ENCODE results near the gene BBX. TPM values are rescaled to one million over a fixed set of nuclear protein-coding genes. Genes with fewer than 3 reads are reported as not detected.
A peak's percentile ranks its signal among the peaks of the same experiment; 100 is the strongest.

Gene BBX
- total and polyA plus RNA-seq, 2 of the 4 experiments (the other 2 are of a cell fraction): 13.6 to 107 TPM

DNA sequence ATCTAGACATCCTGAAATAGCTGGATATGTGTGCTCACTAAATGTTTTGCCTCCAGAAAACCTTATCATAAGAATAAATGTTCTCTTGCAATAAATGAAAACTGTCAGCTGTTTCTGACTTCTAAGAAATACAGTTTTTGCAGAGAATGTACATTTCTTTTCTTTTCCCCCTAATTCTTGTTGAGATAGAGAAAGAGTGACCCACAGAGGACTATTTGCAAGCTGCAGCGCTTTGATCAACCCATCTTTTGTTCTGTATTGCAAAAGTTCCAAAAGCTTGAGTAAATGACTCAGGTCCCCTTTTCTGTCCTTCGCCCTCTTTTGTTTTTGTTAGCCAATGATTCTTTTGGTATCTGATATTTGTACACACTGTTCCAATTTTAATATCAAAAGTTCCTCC is 141.9 kb downstream of the BBX start:
- ATAC-seq (ENCODE audit: low read depth) (no peak), DNase-seq (no peak)
- H3K18ac ChIP-seq (ENCODE audit: low read depth, low read length): no peak overlapping the region
- no peak overlapping the region for H4K5ac ChIP-seq (ENCODE audit: low read depth, low read length)
- peaks cover 4% of the 10 kb centered on the region for H3K4me1 ChIP-seq (ENCODE audit: control insufficient read depth, insufficient read depth, low read length)
- no peak overlapping the region for H2BK120ac ChIP-seq (ENCODE audit: low read depth, low read length)
- no CpG with 5 or more reads among the region's 2 CpGs for WGBS, 2 experiments (ENCODE audit: extremely low coverage in 2 of 2, insufficient read length in 1 of 2)
- H3K9me3 ChIP-seq (ENCODE audit: control insufficient read depth, insufficient read depth, low read length): no peaks in the 10 kb centered on the region
- intact Hi-C loops (cut with micrococcal nuclease) (loop anchor here (5.0 to 10.0 kb wide), 3 partner anchors 92 to 427 kb away; no protein-coding TSS in a partner anchor), dilution Hi-C loops (cut with HindIII; ENCODE audit: low sequenced_read_pairs, unreplicated experiment) (no loop called here), in situ Hi-C loops (cut with MboI; ENCODE audit: low sequenced_read_pairs) (no loop called here)
- no peak overlapping the region for H2BK20ac ChIP-seq (ENCODE audit: low read depth, low read length)
- H2AK5ac ChIP-seq (ENCODE audit: low read depth, low read length): no peak overlapping the region
- no peaks in the 10 kb centered on the region for H3K27me3 ChIP-seq (ENCODE audit: control insufficient read depth, insufficient read depth, low read length)
- ChIA-PET POLR2A (ENCODE audit: unreplicated experiment) (no interaction called here), CTCF (interaction anchor here (0.7 to 0.8 kb wide), 2 partner anchors 12 to 89 kb away, joined by 3 read pairs; no protein-coding TSS in a partner anchor)
- H3K4me3 ChIP-seq (ENCODE audit: insufficient read depth, low read depth, low read length): no peak overlapping the region
- H3K27ac ChIP-seq (ENCODE audit: insufficient read depth, low read length): no peak overlapping the region
- no peak overlapping the region for H3K14ac ChIP-seq (replicated peaks; ENCODE audit: low read depth, low read length)
- no peak for TF ChIP-seq BHLHE40 (IDR thresholded peaks at IDR 0.05; ENCODE audit: low read depth, low read length)
- TF ChIP-seq POLR2A (IDR thresholded peaks at IDR 0.05; ENCODE audit: low read depth, low read length): no peak
- TF ChIP-seq, protein P1, sequence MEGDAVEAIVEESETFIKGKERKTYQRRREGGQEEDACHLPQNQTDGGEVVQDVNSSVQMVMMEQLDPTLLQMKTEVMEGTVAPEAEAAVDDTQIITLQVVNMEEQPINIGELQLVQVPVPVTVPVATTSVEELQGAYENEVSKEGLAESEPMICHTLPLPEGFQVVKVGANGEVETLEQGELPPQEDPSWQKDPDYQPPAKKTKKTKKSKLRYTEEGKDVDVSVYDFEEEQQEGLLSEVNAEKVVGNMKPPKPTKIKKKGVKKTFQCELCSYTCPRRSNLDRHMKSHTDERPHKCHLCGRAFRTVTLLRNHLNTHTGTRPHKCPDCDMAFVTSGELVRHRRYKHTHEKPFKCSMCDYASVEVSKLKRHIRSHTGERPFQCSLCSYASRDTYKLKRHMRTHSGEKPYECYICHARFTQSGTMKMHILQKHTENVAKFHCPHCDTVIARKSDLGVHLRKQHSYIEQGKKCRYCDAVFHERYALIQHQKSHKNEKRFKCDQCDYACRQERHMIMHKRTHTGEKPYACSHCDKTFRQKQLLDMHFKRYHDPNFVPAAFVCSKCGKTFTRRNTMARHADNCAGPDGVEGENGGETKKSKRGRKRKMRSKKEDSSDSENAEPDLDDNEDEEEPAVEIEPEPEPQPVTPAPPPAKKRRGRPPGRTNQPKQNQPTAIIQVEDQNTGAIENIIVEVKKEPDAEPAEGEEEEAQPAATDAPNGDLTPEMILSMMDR (conservative IDR thresholded peaks at IDR 0.05; ENCODE audit: low read depth, low read length): peak; percentile 19; the same call in 1 of the 2 replicates
- TF ChIP-seq RCOR1 (IDR thresholded peaks at IDR 0.05; ENCODE audit: insufficient replicate concordance, low read length): no peak
- H2BK5ac ChIP-seq (ENCODE audit: low read depth, low read length, poor library complexity, severe bottlenecking): no peak overlapping the region
- no peak overlapping the region for H2AFZ ChIP-seq (replicated peaks; ENCODE audit: low read length, poor library complexity)
- H3K23ac ChIP-seq (ENCODE audit: low read depth, low read length): no peak overlapping the region
- H3K79me1 ChIP-seq (ENCODE audit: low read depth in 1 of 2, low read length in 2 of 2): peaks cover 0 to 17% of the 10 kb centered on the region in 2 experiments
- peaks cover 3% of the 10 kb centered on the region; the same call in 1 of the 2 replicates for H3K9me1 ChIP-seq (ENCODE audit: insufficient read depth, low read length)
- no peak overlapping the region for H2AK9ac ChIP-seq (replicated peaks; ENCODE audit: low read depth, low read length, poor library complexity)
- no peak overlapping the region for H3K4ac ChIP-seq (ENCODE audit: low read depth, low read length)
- no peaks in the 10 kb centered on the region for H3K36me3 ChIP-seq (ENCODE audit: control insufficient read depth, insufficient read depth, low read length)
- H4K20me1 ChIP-seq (ENCODE audit: insufficient read depth, low read length): no peaks in the 10 kb centered on the region
- no peak overlapping the region for H3K9ac ChIP-seq (ENCODE audit: low read depth, low read length)
- no peak overlapping the region for H2BK15ac ChIP-seq (ENCODE audit: low read depth, low read length)
- no peak overlapping the region for H4K8ac ChIP-seq (ENCODE audit: low read depth in 2 of 2, low read length in 2 of 2)
- no peak overlapping the region for H3K4me2 ChIP-seq (ENCODE audit: low read depth, low read length)
- H4K91ac ChIP-seq (ENCODE audit: insufficient read depth, low read depth, low read length): no peak overlapping the region
- no TSS peak for BruUV-seq (replicated peaks)
- H3K56ac ChIP-seq (ENCODE audit: extremely low read depth, insufficient read depth, low read length): no peak overlapping the region

All from IMR-90 (cell line).